K562 (cell line): ENCODE results near the gene DENND1A.

ENCODE experiments used
- ATF6 ChIP-seq: sonication (generic); formaldehyde crosslinking; IDR thresholded peaks from 2 replicates; pipeline ENCODE4 v1.4.0; 2020; ENCODE audit warnings: mild to moderate bottlenecking, missing genetic modification reagents
- DIDO1 ChIP-seq: fragments of 450-650 bp; IDR thresholded peaks from 2 replicates; pipeline ENCODE4 v1.6.1; 2016; ENCODE audit warnings: low read depth, missing biosample characterization, missing genetic modification characterization
- NFIC ChIP-seq: fragments of 450-650 bp; IDR thresholded peaks from 2 replicates; pipeline ENCODE4 v1.6.1; 2017; ENCODE audit warnings: mild to moderate bottlenecking, inconsistent platforms
- POLR2A ChIP-seq: fragments of 450-650 bp; conservative IDR thresholded peaks from 2 replicates; pipeline ENCODE4 v1.6.1; 2016
- REST ChIP-seq, 2 experiments: fragments of 450-650 bp; formaldehyde crosslinking in 1 of 2; IDR thresholded peaks; 2 replicates each; pipeline versions ENCODE4 v1.4.0 to v1.6.1; 2014 to 2020; ENCODE audit warnings: mild to moderate bottlenecking in 2 of 2, borderline replicate concordance in 1 of 2, low read depth in 1 of 2
- SFPQ ChIP-seq: fragments of 200-400 bp; formaldehyde crosslinking; IDR thresholded peaks from 2 replicates; pipeline ENCODE4 v1.6.1; 2017; ENCODE audit warnings: mild to moderate bottlenecking, low read depth, low read length, moderate library complexity
- SRSF7 ChIP-seq: fragments of 200-400 bp; formaldehyde crosslinking; optimal IDR thresholded peaks from 2 replicates; pipeline ENCODE3; 2017; ENCODE audit warnings: mild to moderate bottlenecking, low read depth, low read length
- USF2 ChIP-seq: sonication (generic); formaldehyde crosslinking; IDR thresholded peaks from 2 replicates; pipeline ENCODE4 v1.5.0; 2020; ENCODE audit warnings: missing genetic modification reagents
- ZBTB9 ChIP-seq: fragments of 450-650 bp; formaldehyde crosslinking; IDR thresholded peaks from 2 replicates; pipeline ENCODE4 v1.4.0; 2020; ENCODE audit warnings: mild to moderate bottlenecking, moderate library complexity
- ZNF212 ChIP-seq: fragments of 450-650 bp; formaldehyde crosslinking; IDR thresholded peaks from 2 replicates; pipeline ENCODE4 v1.4.0; 2020; ENCODE audit warnings: mild to moderate bottlenecking
- ZNF384 ChIP-seq: IDR thresholded peaks from 2 replicates; pipeline ENCODE4 v1.6.1; 2012; ENCODE audit warnings: low read depth, low read length, improper control_type of control experiment
- ZNF551 ChIP-seq: fragments of 250-450 bp; sonication (Bioruptor Pico); IDR thresholded peaks from 2 replicates; pipeline ENCODE4 v1.5.0; 2021; ENCODE audit warnings: mild to moderate bottlenecking, moderate library complexity

- no peak for TF ChIP-seq DIDO1 (tag)
- no peak for TF ChIP-seq POLR2A
- no peak for TF ChIP-seq USF2 (CRISPR knock-in tag)
- TF ChIP-seq ZNF212 (CRISPR knock-in tag), result no peak
- TF ChIP-seq NFIC, result no peak
- TF ChIP-seq ZNF384, result no peak
- no peak for TF ChIP-seq ZNF551
- TF ChIP-seq REST (IDR thresholded peaks at IDR 0.05; ENCODE audit: borderline replicate concordance), result no peak
- TF ChIP-seq REST (CRISPR knock-in tag; IDR thresholded peaks at IDR 0.05; ENCODE audit: low read depth), result no peak
- no peak for TF ChIP-seq SRSF7
- no peak for TF ChIP-seq ATF6 (CRISPR knock-in tag)
- no peak for TF ChIP-seq ZBTB9
- no peak for TF ChIP-seq SFPQ
Measured at GRCh38 chr9:123354806-123355508, 575.0 kb downstream of the DENND1A start.
